MCF 10A (cell line): ENCODE measurements around the gene HIGD1C. TPM values are rescaled to one million over a fixed set of nuclear protein-coding genes. Genes with fewer than 3 reads are reported as not detected.

Experiments
- BruUV-seq: library from RNA; stranded (reverse); fragments of 400-500 nt; replicated peaks from 2 replicates; lab custom pipeline; 2021; lab: Mats Ljungman, UMichigan
- CTCF ChIA-PET: fragments of 300-600 bp; sonication (Branson Sonifier 250); formaldehyde crosslinking; extraction: SDS; loops from one replicate; lab custom pipeline; 2021; ENCODE audit warnings: antibody characterized with exemption, inconsistent platforms; lab: Yijun Ruan, JAX
- POLR2A ChIA-PET: fragments of 300-600, 350-650 bp; sonication (Branson Sonifier 250); formaldehyde crosslinking; extraction: SDS; loops from one replicate; lab custom pipeline; 2020; ENCODE audit warnings: antibody characterized with exemption, inconsistent platforms; lab: Yijun Ruan, JAX
- DNase-seq: peaks from one replicate; pipeline ENCODE4 v3.0.0-alpha.2; 2018; ENCODE audit not compliant: unreplicated experiment
- H3K27ac Mint-ChIP-seq: one replicate; pipeline ENCODE4 v1.8.0; 2022; ENCODE audit warnings: mild to moderate bottlenecking, low read depth, mixed read lengths; ENCODE audit not compliant: unreplicated experiment
- H3K27me3 Mint-ChIP-seq: one replicate; pipeline ENCODE4 v1.8.0; 2022; ENCODE audit warnings: mixed read lengths; ENCODE audit not compliant: insufficient read depth, unreplicated experiment
- H3K36me3 Mint-ChIP-seq: one replicate; pipeline ENCODE4 v1.8.0; 2022; ENCODE audit warnings: mild to moderate bottlenecking, moderate library complexity, mixed read lengths; ENCODE audit not compliant: insufficient read depth, unreplicated experiment
- H3K4me1 Mint-ChIP-seq: one replicate; pipeline ENCODE4 v1.8.0; 2022; ENCODE audit warnings: mixed read lengths; ENCODE audit not compliant: insufficient read depth, unreplicated experiment
- H3K4me3 Mint-ChIP-seq: one replicate; pipeline ENCODE4 v1.8.0; 2022; ENCODE audit warnings: mild to moderate bottlenecking, moderate library complexity, mixed read lengths; ENCODE audit not compliant: unreplicated experiment
- H3K9me3 Mint-ChIP-seq: one replicate; pipeline ENCODE4 v1.8.0; 2022; ENCODE audit warnings: mixed read lengths; ENCODE audit not compliant: unreplicated experiment
- intact Hi-C: fragments of 100-400 bp; cut with micrococcal nuclease; formaldehyde crosslinking; loops from 2 replicates; pipeline ENCODE4 v1.14.1; 2022
- total RNA-seq: library from RNA; stranded (reverse); gene quantifications from 2 replicates; pipeline ENCODE4 v1.2.3, GENCODE V29; 2022
- TF ChIP-seq, protein P1 (sequence below): fragments of 200-600 bp; IDR thresholded peaks from one replicate; pipeline ENCODE4 v1.8.0; 2022; ENCODE audit warnings: antibody characterized with exemption, mild to moderate bottlenecking; ENCODE audit not compliant: unreplicated experiment

Gene HIGD1C
- total RNA-seq, 1 experiment from 2014 or later, result not detected

DNA sequence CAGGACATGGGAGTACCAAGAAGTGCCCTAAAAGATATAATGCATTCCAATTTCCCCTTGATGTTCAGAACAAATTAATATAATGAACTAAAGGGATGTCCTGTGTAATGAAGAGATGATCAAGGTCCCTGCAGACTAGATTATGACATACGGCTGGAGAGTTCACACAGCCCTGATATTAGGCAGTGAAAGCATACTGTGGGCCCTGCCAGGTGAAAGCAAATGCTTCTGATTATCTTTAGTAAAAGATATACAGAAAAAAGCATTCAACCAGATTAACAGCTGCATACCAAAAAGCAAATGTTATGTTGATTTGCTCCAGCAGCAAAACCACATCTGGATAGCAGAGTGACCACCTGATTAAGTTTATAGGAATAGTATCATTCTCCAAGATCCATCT is 12.1 kb downstream of the HIGD1C start:
- CTCF ChIA-PET, result no interaction called here
- POLR2A ChIA-PET, result interaction anchor here (0.5 to 0.7 kb wide), 2 partner anchors 169 to 583 kb away, joined by 3 read pairs; no protein-coding TSS in a partner anchor
- no TSS peak for BruUV-seq
- H3K27ac Mint-ChIP-seq, result no peak overlapping the region
- H3K9me3 Mint-ChIP-seq, result no peaks in the 10 kb centered on the region
- TF ChIP-seq, protein P1, sequence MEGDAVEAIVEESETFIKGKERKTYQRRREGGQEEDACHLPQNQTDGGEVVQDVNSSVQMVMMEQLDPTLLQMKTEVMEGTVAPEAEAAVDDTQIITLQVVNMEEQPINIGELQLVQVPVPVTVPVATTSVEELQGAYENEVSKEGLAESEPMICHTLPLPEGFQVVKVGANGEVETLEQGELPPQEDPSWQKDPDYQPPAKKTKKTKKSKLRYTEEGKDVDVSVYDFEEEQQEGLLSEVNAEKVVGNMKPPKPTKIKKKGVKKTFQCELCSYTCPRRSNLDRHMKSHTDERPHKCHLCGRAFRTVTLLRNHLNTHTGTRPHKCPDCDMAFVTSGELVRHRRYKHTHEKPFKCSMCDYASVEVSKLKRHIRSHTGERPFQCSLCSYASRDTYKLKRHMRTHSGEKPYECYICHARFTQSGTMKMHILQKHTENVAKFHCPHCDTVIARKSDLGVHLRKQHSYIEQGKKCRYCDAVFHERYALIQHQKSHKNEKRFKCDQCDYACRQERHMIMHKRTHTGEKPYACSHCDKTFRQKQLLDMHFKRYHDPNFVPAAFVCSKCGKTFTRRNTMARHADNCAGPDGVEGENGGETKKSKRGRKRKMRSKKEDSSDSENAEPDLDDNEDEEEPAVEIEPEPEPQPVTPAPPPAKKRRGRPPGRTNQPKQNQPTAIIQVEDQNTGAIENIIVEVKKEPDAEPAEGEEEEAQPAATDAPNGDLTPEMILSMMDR, result no peak
- no peak for DNase-seq
- no peaks in the 10 kb centered on the region for H3K27me3 Mint-ChIP-seq
- H3K4me3 Mint-ChIP-seq, result no peak overlapping the region
- intact Hi-C loops, result no loop called here
- H3K36me3 Mint-ChIP-seq, result peaks cover 5% of the 10 kb centered on the region
- no peaks in the 10 kb centered on the region for H3K4me1 Mint-ChIP-seq

DNA sequence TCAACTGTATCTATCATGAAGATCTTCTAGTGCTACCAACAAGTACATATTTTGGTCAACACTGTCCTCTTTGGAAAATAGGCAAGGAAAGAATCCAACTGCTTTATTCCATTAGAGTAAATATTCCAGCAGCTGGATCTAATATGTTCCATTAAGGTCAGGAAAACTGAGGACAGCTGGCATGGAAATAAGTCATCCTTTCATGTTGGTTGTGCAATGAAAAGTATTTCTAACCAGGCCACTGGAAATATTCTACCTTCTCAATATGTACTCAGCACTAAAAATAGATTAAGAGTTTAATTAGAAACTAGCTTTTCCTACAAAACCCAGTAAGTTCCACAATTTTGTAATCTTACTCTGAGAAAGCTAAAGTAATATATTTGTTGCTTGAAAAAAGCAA is 19.6 kb downstream of the HIGD1C start:
- BruUV-seq, result no TSS peak
- Mint-ChIP-seq H3K27ac (no peak overlapping the region), H3K4me1 (no peaks in the 10 kb centered on the region), H3K27me3 (no peaks in the 10 kb centered on the region), H3K4me3 (no peak overlapping the region), H3K36me3 (peaks cover 21% of the 10 kb centered on the region), H3K9me3 (no peaks in the 10 kb centered on the region)
- ChIA-PET POLR2A (interaction anchor here (1.9 kb wide), 1 partner anchor 13 kb away, joined by 5 read pairs; no protein-coding TSS in a partner anchor), CTCF (interaction anchor here (0.7 to 0.9 kb wide), 3 partner anchors 13 to 147 kb away, joined by 3 to 5 read pairs (median 3); no protein-coding TSS in a partner anchor)
- no peak for DNase-seq
- TF ChIP-seq, protein P1, result no peak
- intact Hi-C loops, result no loop called here

DNA sequence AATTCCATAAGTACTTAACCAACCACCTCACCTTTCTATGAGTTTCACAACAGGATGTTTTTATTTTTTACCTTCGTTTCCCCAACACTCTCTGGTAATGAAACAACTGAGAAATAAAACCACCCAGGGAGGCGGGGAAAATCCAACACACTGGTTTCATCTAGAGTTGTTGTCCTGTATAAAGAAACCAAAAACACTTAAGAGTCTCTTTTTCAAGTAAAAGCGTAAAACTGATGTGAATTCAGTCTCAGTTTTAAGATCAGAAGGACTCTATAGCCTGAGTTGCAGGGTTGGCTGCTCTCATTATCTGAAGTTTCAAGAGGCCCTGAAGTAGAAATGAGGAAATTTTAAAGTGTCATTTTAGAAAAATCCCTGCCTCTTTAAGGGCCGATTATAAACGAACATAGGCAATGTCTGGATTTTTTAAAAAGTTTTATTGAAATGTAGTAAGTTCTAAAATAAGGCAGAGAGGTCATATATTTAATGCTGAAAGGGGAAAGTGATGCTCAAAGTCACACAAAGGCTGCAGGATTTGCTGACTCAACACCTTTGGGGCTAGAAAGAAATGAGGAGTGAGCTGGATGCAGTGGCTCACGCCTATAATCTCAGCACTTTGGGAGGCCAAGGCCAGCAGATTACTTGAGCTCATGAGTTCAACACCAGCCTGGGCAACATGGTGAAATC is 27.2 kb downstream of the HIGD1C start:
- H3K9me3 Mint-ChIP-seq, result no peaks in the 10 kb centered on the region
- POLR2A ChIA-PET, result interaction anchor here (0.9 kb wide), 1 partner anchor 216 kb away, joined by 6 read pairs; the partner anchor contains the start of gene ATF1
- TF ChIP-seq, protein P1, result no peak
- no peak overlapping the region for H3K4me3 Mint-ChIP-seq
- no TSS peak for BruUV-seq
- no peak overlapping the region for H3K27ac Mint-ChIP-seq
- CTCF ChIA-PET, result interaction anchor here (0.6 to 1.1 kb wide), 2 partner anchors 191 to 215 kb away, joined by 4 read pairs; no protein-coding TSS in a partner anchor
- H3K4me1 Mint-ChIP-seq, result peaks cover 6% of the 10 kb centered on the region
- H3K27me3 Mint-ChIP-seq, result no peaks in the 10 kb centered on the region
- no peak for DNase-seq
- H3K36me3 Mint-ChIP-seq, result peaks cover 6% of the 10 kb centered on the region
- intact Hi-C loops, result no loop called here

GRCh38 chr12:50980545-50980944 is 28.2 kb downstream of the HIGD1C start:
- no peaks in the 10 kb centered on the region for H3K27me3 Mint-ChIP-seq
- peaks cover 6% of the 10 kb centered on the region for H3K36me3 Mint-ChIP-seq
- H3K9me3 Mint-ChIP-seq, result no peaks in the 10 kb centered on the region
- H3K27ac Mint-ChIP-seq, result no peak overlapping the region
- no peak for DNase-seq
- ChIA-PET POLR2A (interaction anchor here (0.6 to 1.2 kb wide), 3 partner anchors 47 to 215 kb away, joined by 3 read pairs; no protein-coding TSS in a partner anchor), CTCF (interaction anchor here (2.4 kb wide), 1 partner anchor 155 kb away, joined by 11 read pairs; no protein-coding TSS in a partner anchor)
- peaks cover 11% of the 10 kb centered on the region for H3K4me1 Mint-ChIP-seq
- no peak overlapping the region for H3K4me3 Mint-ChIP-seq
- intact Hi-C loops, result no loop called here
- BruUV-seq, result no TSS peak
- TF ChIP-seq, protein P1, result no peak
